MG63 (cell line): Measurements from ENCODE around the gene LMAN2. TPM values are rescaled to one million over a fixed set of nuclear protein-coding genes. Genes with fewer than 3 reads are reported as not detected.
"Not testable (repeated sequence)": the region's sequence is repeated elsewhere in the genome, so short reads cannot be mapped to it uniquely, and the experiment has no call there.

Experiments used
- DNase-seq: peaks from one replicate; pipeline ENCODE4 v3.0.0-alpha.2; 2020
- H3K27me3 ChIP-seq: fragments of 250-450 bp; sonication (Bioruptor Pico); 2 replicates; pipeline ENCODE4 v1.5.1; 2020; ENCODE audit warnings: mild to moderate bottlenecking, moderate library complexity
- H3K36me3 ChIP-seq: fragments of 250-450 bp; sonication (Bioruptor Pico); 2 replicates; pipeline ENCODE4 v1.5.1; 2020; ENCODE audit warnings: mild to moderate bottlenecking, moderate library complexity
- H3K4me3 ChIP-seq: fragments of 250-450 bp; sonication (Bioruptor Pico); 2 replicates; pipeline ENCODE4 v1.5.1; 2020; ENCODE audit warnings: mild to moderate bottlenecking, moderate library complexity
- H3K9me3 ChIP-seq: fragments of 250-450 bp; sonication (Bioruptor Pico); 2 replicates; pipeline ENCODE4 v1.5.1; 2020; ENCODE audit warnings: mild to moderate bottlenecking, moderate library complexity
- total RNA-seq: library from RNA; depleted of rRNA; stranded (reverse); fragments of >200 nt; shearing (Covaris generic); gene quantifications from 2 replicates; pipeline ENCODE4 v1.2.3, GENCODE V29; 2014; ENCODE audit warnings: low replicate concordance

LMAN2 gene
- total RNA-seq, 1 experiment from 2014 or later = 502 TPM

- H3K4me3 ChIP-seq, H3K9me3 ChIP-seq, H3K27me3 ChIP-seq, DNase-seq: not testable (repeated sequence)
- peaks cover 72% of the 10 kb centered on the region for H3K36me3 ChIP-seq
Measured at GRCh38 chr5:177343000-177343399, 8.5 kb downstream of the LMAN2 start.

DNA sequence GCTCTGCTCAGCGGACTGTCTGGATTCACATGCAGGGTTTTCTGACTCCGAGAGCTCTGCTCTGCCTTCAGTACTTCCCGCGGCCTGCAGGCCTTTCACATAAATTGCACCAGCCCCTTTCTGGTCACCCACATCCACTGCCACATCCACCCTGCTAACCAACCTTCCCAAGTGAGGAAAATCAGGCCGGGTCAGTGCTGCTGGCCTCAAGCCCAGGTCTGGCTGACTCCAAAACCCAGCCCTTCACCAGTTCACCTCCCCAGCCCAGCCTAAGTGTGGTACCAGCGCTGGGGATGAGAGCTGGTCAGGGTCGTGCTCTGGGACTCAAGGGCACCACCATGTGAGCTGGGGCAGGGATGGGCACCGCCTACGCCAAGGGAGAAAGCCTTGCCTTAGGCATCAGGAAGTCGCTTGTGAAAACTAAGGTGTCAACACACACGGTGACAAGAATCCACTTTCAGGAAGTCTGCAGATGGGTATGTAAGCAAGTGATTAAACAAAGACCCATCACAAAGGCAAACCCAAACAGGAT, 12.3 kb downstream of the LMAN2 start:
- Histone ChIP-seq H3K36me3 (peaks cover 84% of the 10 kb centered on the region), H3K4me3 (no peak overlapping the region)
- no peak for DNase-seq

DNA sequence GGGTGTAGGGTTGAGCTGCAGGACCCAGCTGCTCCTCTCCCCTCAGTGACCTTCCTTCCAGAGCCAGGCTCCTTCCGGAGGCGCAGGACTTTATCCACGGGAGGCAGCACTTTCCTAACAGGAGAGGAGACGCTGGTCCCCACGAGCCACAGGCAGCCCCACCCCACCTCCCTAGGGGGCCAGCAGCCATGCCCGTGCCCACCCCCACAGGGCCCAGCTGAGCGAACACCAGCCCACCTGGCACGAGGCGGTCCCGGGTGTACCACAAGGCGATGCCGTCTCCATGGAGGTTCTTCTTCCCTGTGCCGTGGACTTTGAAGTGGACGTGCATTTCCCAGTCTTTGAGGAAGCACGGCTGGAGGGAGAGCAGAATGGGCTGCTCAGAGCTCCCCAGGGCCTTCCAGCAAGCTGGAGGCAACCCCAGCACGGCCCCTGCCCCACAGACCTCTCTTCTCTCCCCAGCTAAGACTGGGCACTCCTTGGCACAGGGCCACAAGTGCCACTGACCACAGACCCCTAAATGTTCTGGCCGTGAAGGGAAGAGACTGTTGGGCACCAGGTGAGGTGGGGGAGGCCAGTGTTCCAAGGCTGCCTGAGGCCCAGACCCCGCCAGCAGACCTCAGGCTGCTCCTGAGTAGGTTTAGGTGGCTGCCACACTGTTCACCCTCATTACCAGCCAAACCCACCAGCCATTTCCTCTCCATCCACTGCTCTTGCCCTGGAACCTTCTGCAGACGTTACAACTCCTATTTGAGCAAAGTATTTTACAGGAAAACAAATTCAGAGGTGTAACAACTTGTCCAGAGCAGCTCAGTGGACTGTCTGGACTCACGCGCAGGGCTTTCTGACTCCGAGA, 13.0 kb downstream of the LMAN2 start:
- Histone ChIP-seq H3K36me3 (peaks cover 87% of the 10 kb centered on the region), H3K9me3 (no peaks in the 10 kb centered on the region), H3K4me3 (no peak overlapping the region), H3K27me3 (no peaks in the 10 kb centered on the region)
- no peak for DNase-seq

More for the DNA sequence above, 12.3 kb downstream of the LMAN2 start:
- no peaks in the 10 kb centered on the region for H3K27me3 ChIP-seq
- no peaks in the 10 kb centered on the region for H3K9me3 ChIP-seq

DNA sequence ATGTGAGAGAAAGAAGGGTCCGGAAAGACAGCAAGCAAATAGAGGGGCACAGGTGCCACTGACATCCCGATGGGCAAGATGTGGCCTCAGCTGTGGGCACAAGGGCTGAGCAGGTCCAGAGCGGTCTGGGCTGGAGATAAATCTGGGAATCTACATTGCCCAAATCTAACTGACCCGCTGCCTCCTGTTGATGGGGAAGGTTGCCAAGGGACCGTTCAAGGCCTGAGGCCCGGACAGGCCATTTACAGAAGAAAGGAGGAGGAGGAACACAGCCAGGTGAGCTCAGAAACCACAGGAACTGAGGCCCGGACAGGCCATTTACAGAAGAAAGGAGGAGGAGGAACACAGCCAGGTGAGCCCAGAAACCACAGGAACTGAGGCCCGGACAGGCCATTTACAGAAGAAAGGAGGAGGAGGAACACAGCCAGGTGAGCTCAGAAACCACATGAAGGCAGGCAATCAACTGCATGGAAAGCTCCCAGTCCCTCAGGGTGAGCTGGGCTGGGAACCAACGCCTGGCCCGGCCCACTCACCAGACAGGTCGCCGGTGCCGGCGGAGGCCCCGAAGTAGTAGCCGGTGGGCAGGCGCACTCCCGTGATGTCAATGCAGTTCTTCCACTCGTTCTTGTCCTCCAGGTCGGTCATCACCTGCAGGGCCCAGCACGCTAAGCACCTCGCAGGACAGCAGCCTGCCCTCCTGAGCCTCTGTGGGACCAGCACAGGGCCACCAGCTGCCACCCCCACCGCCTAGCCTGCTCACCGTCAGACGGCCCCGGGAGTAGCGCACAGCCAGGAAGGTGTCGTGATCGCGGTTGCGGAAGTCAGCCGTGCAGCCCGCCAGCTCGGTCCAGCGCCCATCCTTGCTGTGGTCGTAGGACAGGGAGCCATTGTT, 14.6 kb downstream of the LMAN2 start:
- H3K4me3 ChIP-seq = no peak overlapping the region
- no peaks in the 10 kb centered on the region for H3K27me3 ChIP-seq
- H3K36me3 ChIP-seq = peaks cover 89% of the 10 kb centered on the region
- no peaks in the 10 kb centered on the region for H3K9me3 ChIP-seq
- DNase-seq = no peak

GRCh38 chr5:177336112-177336511, 15.4 kb downstream of the LMAN2 start:
- Histone ChIP-seq H3K36me3 (peaks cover 88% of the 10 kb centered on the region), H3K9me3 (no peaks in the 10 kb centered on the region), H3K4me3 (no peak overlapping the region), H3K27me3 (no peaks in the 10 kb centered on the region)
- peak; percentile 37 for DNase-seq

GRCh38 chr5:177335701-177336065, 15.8 kb downstream of the LMAN2 start:
- peaks cover 88% of the 10 kb centered on the region for H3K36me3 ChIP-seq
- no peak for DNase-seq
- no peak overlapping the region for H3K4me3 ChIP-seq
- H3K9me3 ChIP-seq = no peaks in the 10 kb centered on the region
- H3K27me3 ChIP-seq = no peaks in the 10 kb centered on the region

DNA sequence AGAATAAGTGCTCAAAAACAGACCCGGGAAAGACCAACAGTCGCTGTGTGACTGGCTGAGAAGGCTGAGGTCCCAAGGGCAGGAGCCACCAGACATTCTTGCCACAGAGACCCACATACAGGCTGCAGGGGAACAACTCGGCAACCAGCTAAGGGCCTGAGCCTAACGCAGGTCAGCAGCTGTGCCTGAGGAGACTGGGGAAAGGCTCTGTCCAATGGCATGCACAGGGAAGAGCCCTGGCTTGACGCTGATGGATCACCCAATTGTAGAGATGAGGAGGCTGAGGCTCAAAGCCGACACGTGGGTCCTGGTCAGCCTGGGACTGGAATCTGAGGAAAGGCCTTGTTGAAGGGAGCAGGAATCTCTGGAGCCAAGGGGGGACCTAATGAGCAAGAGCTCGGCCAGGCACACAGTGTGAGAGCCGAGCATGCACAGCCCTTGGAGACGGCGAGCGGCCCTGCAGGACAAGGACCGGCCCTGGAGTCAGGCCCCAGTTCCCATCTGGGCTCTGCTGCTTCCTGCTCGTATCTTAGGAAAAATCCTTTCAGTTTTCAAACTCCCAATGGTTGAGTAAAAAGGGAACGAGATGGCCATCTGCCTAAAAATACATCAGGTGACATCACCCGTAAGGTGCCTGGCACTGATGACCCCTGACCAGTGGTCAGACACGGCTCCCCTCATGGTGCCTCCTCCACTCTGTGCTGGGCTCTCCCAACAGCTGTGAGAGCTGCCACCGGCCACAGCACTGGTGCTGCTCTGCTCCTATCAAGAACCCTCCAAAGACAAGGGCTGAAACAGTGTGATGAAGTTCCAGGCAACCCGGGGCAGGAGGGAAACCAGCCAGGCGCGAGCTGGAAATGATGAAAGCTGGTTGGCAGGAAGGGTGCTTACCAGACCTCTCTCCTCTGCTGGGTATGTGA, 16.4 kb downstream of the LMAN2 start:
- H3K9me3 ChIP-seq = no peaks in the 10 kb centered on the region
- no peaks in the 10 kb centered on the region for H3K27me3 ChIP-seq
- no peak overlapping the region for H3K4me3 ChIP-seq
- DNase-seq = no peak
- H3K36me3 ChIP-seq = peaks cover 86% of the 10 kb centered on the region

DNA sequence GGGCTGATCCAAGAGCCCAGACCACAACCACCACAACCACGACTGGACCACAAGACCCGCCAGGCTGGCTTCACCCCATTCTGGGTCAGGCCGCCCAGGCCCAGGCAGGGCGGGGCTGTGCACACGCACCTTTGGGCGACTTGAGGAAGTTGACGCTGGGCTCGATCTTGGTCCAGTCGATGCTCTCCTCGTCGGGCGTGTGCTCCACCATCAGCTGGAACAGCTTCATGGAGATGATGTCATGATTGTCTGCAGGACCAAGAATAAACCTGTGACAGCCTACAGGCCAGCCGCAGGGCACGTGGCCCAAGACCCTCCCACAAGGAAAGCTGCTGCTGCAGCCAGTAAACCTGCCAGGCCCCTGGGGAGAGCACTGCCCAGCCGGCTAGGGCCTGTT, 17.3 kb downstream of the LMAN2 start:
- no peaks in the 10 kb centered on the region for H3K9me3 ChIP-seq
- no peak overlapping the region for H3K4me3 ChIP-seq
- no peaks in the 10 kb centered on the region for H3K27me3 ChIP-seq
- DNase-seq = no peak
- H3K36me3 ChIP-seq = peaks cover 86% of the 10 kb centered on the region

DNA sequence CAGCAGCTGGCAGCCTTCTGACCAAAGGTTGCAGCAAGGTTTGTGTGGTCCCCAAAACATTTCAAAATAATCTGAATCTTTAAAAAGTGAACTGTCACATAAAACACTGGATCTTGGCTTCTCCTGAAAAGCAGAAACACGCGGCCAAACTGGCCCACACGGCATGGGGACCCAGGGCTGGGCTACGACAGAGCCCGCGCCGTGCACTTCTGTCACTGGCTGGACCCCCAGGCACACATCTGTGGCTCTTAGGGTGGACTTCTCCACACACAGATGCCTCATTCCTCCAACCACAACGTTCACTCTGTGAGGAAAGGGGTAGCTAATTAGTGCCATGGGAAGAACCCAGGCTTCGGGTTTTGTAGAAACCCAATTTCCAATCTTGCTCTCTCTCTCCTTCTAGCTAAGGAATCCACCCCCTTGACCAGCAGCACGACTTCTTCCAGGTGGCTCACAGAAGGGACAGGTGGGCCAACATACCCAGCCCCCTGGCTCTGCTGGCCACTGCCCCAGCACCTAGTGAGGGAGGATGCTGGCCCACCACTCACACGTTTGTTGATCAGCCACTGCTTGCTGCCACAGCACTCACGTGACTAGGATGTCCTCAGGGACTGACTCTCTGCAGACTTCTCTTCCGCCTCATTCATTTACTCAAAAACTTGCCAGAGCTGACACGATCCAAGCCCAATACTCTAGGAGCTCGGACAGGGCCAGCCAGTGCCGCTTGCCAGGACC, 17.9 kb downstream of the LMAN2 start:
- Histone ChIP-seq H3K36me3 (peaks cover 87% of the 10 kb centered on the region), H3K4me3 (no peak overlapping the region), H3K9me3 (no peaks in the 10 kb centered on the region), H3K27me3 (no peaks in the 10 kb centered on the region)
- no peak for DNase-seq

- DNase-seq = no peak
- Histone ChIP-seq H3K27me3 (no peaks in the 10 kb centered on the region), H3K4me3 (no peak overlapping the region), H3K9me3 (no peaks in the 10 kb centered on the region), H3K36me3 (peaks cover 85% of the 10 kb centered on the region)
Measured at GRCh38 chr5:177332896-177333260, 18.6 kb downstream of the LMAN2 start.

- no peak overlapping the region for H3K4me3 ChIP-seq
- H3K36me3 ChIP-seq = peaks cover 79% of the 10 kb centered on the region
- H3K27me3 ChIP-seq = no peaks in the 10 kb centered on the region
- DNase-seq = no peak
- H3K9me3 ChIP-seq = no peaks in the 10 kb centered on the region
Measured at GRCh38 chr5:177332031-177332895, 19.2 kb downstream of the LMAN2 start.

GRCh38 chr5:177330991-177331842, 20.3 kb downstream of the LMAN2 start:
- Histone ChIP-seq H3K36me3 (peaks cover 74% of the 10 kb centered on the region), H3K27me3 (no peaks in the 10 kb centered on the region), H3K9me3 (no peaks in the 10 kb centered on the region), H3K4me3 (no peak overlapping the region)
- DNase-seq = no peak

DNA sequence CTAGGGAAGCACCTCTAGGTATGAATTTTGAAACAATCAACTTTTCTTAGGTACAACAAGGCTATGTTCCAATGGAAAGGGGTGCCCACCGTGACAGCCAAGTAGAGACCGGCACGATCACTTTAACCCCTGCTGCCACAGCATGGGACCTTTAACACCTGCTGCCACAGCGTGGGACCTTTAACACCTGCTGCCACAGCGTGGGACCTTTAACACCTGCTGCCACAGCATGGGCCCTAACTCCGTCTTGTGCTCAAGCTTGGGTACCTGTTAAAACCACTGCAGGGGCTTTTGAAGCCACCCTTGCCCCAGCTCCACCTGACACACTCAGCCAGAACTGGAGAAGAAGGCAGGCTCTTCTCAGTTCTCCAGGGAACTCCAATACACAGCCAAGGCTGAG, 21.6 kb downstream of the LMAN2 start:
- peaks cover 70% of the 10 kb centered on the region for H3K36me3 ChIP-seq
- no peaks in the 10 kb centered on the region for H3K9me3 ChIP-seq
- no peak overlapping the region for H3K4me3 ChIP-seq
- no peaks in the 10 kb centered on the region for H3K27me3 ChIP-seq
- DNase-seq = no peak

- H3K4me3 ChIP-seq = no peak overlapping the region
- no peaks in the 10 kb centered on the region for H3K9me3 ChIP-seq
- H3K27me3 ChIP-seq = no peaks in the 10 kb centered on the region
- no peak for DNase-seq
- H3K36me3 ChIP-seq = peaks cover 63% of the 10 kb centered on the region
Measured at GRCh38 chr5:177328545-177329231, 22.8 kb downstream of the LMAN2 start.
